Activated T-helper 1 cell treated with Interleukin-2 at 50 U/mL for 16 hours (primary cell): Measurements from ENCODE around the gene BAIAP2.

Source experiments
- DNase-seq: peaks from one replicate; pipeline ENCODE4 v3.0.0-alpha.2; 2020; ENCODE audit warnings: low read depth

Gene BAIAP2

GRCh38 chr17:81086789-81087551, 52.0 kb downstream of the BAIAP2 start:
- no peak for DNase-seq

- DNase-seq: no peak
Measured at GRCh38 chr17:81090361-81091136, 55.6 kb downstream of the BAIAP2 start.

GRCh38 chr17:81091154-81091553, 56.2 kb downstream of the BAIAP2 start:
- no peak for DNase-seq

GRCh38 chr17:81091774-81092517, 57.0 kb downstream of the BAIAP2 start:
- DNase-seq: no peak

GRCh38 chr17:81092518-81093095, 57.7 kb downstream of the BAIAP2 start:
- no peak for DNase-seq

GRCh38 chr17:81093619-81094508, 58.9 kb downstream of the BAIAP2 start:
- no peak for DNase-seq

GRCh38 chr17:81094509-81095382, 59.8 kb downstream of the BAIAP2 start:
- DNase-seq: peak; percentile 91

GRCh38 chr17:81095383-81095762, 60.4 kb downstream of the BAIAP2 start:
- DNase-seq: no peak

GRCh38 chr17:81096741-81097133, 61.8 kb downstream of the BAIAP2 start:
- DNase-seq: no peak

- no peak for DNase-seq
Measured at GRCh38 chr17:81097134-81097942, 62.4 kb downstream of the BAIAP2 start.

GRCh38 chr17:81097943-81098308, 63.0 kb downstream of the BAIAP2 start:
- DNase-seq: no peak

GRCh38 chr17:81099888-81100287, 64.9 kb downstream of the BAIAP2 start:
- DNase-seq: no peak

- DNase-seq: no peak
Measured at GRCh38 chr17:81100668-81101067, 65.7 kb downstream of the BAIAP2 start.

- DNase-seq: peak; percentile 86
Measured at GRCh38 chr17:81101614-81102306, 66.8 kb downstream of the BAIAP2 start.

- DNase-seq: no peak
Measured at GRCh38 chr17:81102352-81102751, 67.4 kb downstream of the BAIAP2 start.

GRCh38 chr17:81102869-81103268, 67.9 kb downstream of the BAIAP2 start:
- no peak for DNase-seq

- DNase-seq: no peak
Measured at GRCh38 chr17:81103379-81103778, 68.4 kb downstream of the BAIAP2 start.

GRCh38 chr17:81106716-81107115, 71.8 kb downstream of the BAIAP2 start:
- no peak for DNase-seq

- no peak for DNase-seq
Measured at GRCh38 chr17:81108220-81108619, 73.3 kb downstream of the BAIAP2 start.
